Omental fat pad (tissue), 4 donors: ENCODE data around the gene ACOX2. TPM values are rescaled to one million over a fixed set of nuclear protein-coding genes. Genes with fewer than 3 reads are reported as not detected.

Source experiments
- ATAC-seq: fragments of 150-250 bp; one replicate; pipeline ENCODE4 v1.9.1; 2016; ENCODE audit warnings: mild to moderate bottlenecking, moderate library complexity; ENCODE audit not compliant: low FRiP score
- DNase-seq: peaks from one replicate; pipeline ENCODE4 v3.0.0-alpha.2; 2019; ENCODE audit warnings: low spot score
- CTCF ChIP-seq, 3 donors: fragments of 450-650 bp; IDR thresholded peaks; one replicate each; pipeline ENCODE4 v1.5.1; 2016 to 2017; ENCODE audit warnings: antibody characterized with exemption in 3 of 3, mild to moderate bottlenecking in 3 of 3, moderate library complexity in 2 of 3
- total RNA-seq, 4 donors: library from RNA; depleted of rRNA; stranded (reverse); fragments of >200 nt; gene quantifications; one replicate each; pipeline ENCODE4 v1.1.0, GENCODE V29; 2016

ACOX2 gene
- total RNA-seq, 4 donors from 2014 or later, result 10.4 to 26.8 (median 15.3) TPM

- TF ChIP-seq CTCF (IDR thresholded peaks at IDR 0.05), result no peak
- ATAC-seq (no peak), DNase-seq (no peak)
These were observed 41.9 kb upstream of the ACOX2 start for GRCh38 chr3:58578873-58579272.

GRCh38 chr3:58577269-58577821 lies 40.4 kb upstream of the ACOX2 start, which contains the start of gene FAM107A:
TSS of gene FAM107A (minus strand) at chr3:58577391. CDS start at chr3:58569860, 7,531 bp downstream.
- no peak for TF ChIP-seq CTCF (IDR thresholded peaks at IDR 0.05)
- DNase-seq (no peak), ATAC-seq (peak; percentile 86)

GRCh38 chr3:58576716-58577115 lies 39.7 kb upstream of the ACOX2 start:
- no peak for TF ChIP-seq CTCF (IDR thresholded peaks at IDR 0.05)
- no peak for ATAC-seq

GRCh38 chr3:58575971-58576652 lies 39.1 kb upstream of the ACOX2 start:
- no peak for TF ChIP-seq CTCF (IDR thresholded peaks at IDR 0.05)
- DNase-seq, result no peak
- no peak for ATAC-seq

More at GRCh38 chr3:58576716-58577115, 39.7 kb upstream of the ACOX2 start:
- DNase-seq, result no peak

- DNase-seq (no peak), ATAC-seq (no peak)
- no peak for TF ChIP-seq CTCF (IDR thresholded peaks at IDR 0.05)
These were observed 37.7 kb upstream of the ACOX2 start for GRCh38 chr3:58574682-58575081.

- TF ChIP-seq CTCF (IDR thresholded peaks at IDR 0.05), result no peak
- DNase-seq, result no peak
- ATAC-seq, result no peak
These were observed 37.1 kb upstream of the ACOX2 start for GRCh38 chr3:58574106-58574505.

- no peak for ATAC-seq
- TF ChIP-seq CTCF (IDR thresholded peaks at IDR 0.05), result no peak
- DNase-seq, result no peak
These were observed 36.6 kb upstream of the ACOX2 start for GRCh38 chr3:58573640-58574039.
